Measurements from ENCODE around the gene DNAAF1. TPM values are rescaled to one million over a fixed set of nuclear protein-coding genes. Genes with fewer than 3 reads are reported as not detected.
A peak's percentile ranks its signal among the peaks of the same experiment; 100 is the strongest.
"Not testable (repeated sequence)": the region's sequence is repeated elsewhere in the genome, so short reads cannot be mapped to it uniquely, and the experiment has no call there.

Gene DNAAF1
- total RNA-seq, 2 donors from 2014 or later, result not detected

DNA sequence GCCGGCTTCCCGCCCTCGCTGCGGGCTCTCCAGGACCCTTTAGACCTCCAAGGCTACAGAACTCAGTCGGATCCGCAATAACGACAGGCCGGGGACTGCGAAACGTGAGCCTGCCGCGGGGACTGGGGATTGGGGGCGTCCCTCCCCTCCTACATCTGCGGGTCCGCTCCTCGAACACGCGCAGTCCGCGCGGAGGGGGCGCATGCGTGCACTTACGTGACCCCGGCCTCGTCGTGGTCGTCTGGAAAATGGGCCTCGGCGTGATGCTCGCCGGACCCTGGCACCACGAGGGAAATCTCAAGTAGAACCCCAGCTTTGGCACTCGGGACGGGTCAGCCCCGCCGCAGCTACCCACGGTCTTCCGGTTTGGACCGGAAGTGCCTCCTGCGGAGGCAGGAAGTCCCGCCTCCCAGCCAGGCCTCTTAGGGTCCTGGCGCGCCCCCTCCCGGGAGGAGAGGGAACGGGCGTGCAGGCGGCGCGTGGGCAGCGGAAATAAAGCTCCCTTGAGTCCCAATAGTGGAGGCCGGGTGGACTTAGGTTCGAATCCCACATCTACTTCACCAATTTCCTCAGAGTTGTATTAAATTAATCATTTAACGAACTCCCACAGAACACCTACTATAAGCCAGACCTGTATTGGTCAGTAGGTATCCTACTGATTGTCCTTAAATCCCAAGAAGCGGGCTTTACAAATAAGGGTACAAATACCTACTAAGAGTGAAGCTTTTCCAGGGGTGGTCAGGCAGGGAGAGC, 41.8 kb downstream of the DNAAF1 start, which contains the start of gene TAF1C:
Gene TAF1C (minus strand): TSS at position 373 of the 753 bp plus-strand sequence. CDS start 2,069 bp downstream, outside the sequence.
- Mint-ChIP-seq H3K27ac (peak within 1 kb of the TSS; percentile 95 to 98), H3K9me3 (no peaks in the 10 kb centered on the region), H3K36me3 (peaks cover 5 to 19% of the 10 kb centered on the region in 2 donors)
- ATAC-seq, result peak; percentile 96 to 98
- DNase-seq (ENCODE audit: low spot score in 2 of 2), result peak; percentile 93 to 96

DNA sequence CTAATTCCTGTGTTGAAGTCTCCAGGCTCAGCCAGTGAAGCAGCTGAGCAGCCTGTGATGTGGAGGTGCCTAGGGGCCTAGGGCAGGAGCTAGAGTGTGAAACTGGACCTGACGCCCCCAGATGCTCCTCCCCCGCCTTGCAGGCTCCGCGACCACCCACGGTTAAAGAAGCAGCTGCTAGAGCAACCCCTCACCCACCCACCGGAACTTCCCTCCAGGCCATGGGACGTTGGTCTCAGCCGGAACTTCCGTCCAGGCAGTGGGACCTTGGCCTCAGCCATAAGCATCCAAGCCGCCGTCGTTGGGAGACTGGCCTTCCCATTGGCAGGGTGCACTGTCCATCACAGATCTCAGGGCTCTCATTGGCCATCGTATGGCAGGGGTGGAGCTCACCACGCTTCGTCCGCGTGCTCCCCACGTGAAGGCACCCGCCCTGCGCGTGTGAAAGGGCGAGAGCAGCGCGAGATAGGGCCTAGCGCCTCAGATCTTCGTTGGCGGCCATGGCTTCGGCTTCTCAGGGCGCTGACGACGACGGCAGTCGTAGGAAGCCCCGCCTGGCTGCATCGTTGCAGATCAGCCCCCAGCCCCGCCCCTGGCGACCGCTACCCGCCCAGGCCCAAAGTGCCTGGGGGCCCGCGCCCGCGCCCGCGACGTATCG, 45.8 kb downstream of the DNAAF1 start, which contains the start of gene ADAD2:
Gene ADAD2 (plus strand): TSS at position 427 of the 658 bp plus-strand sequence. CDS start 74 bp downstream, at position 501.
- Mint-ChIP-seq H3K9me3 (no peaks in the 10 kb centered on the region), H3K27ac (no peak within 1 kb of the TSS), H3K36me3 (peaks cover 5% of the 10 kb centered on the region in 2 donors)
- ATAC-seq, result no peak
- DNase-seq (ENCODE audit: low spot score in 2 of 2), result peak in 1 of 2 donors; percentile 25

DNA sequence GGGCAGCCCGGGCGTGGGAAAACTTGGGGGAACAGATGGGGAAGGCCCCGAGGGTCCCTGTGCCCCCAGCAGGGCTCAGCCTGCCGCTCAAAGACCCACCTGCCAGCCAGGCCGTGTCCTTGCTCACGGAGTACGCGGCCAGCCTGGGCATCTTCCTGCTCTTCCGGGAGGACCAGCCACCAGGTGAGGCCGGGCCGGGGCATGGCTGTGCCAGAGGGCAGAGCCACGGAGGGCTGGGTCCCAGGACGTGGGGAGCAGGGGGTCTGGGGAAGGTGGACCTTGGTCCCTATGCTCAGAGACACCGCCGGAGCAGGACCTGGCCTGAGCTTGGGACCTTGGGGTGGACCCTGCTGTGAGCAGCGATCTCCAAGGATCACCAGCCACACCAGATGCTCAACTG, 46.4 kb downstream of the DNAAF1 start:
- H3K36me3 Mint-ChIP-seq, result peaks cover 5% of the 10 kb centered on the region in 2 donors
- DNase-seq (ENCODE audit: low spot score in 2 of 2), result no peak

DNA sequence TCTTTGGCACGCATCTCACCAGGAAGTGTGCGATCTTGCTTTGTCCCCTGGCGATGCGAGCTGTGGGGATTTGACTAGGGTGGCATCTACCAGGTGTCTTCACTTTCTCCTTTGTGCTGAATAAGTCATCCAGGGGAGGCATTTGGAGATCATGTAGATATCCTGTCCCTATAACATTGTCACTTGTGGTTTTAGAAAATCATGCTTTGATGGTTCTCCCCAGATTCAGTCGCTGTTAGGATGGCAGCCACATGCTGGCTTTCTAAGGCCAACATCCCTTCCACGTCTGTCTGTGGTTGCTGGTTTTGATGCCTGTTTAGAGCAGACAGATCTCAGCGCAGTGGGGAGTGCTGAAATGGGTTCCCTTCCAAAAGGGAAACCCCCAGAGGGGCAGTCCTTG, 48.4 kb downstream of the DNAAF1 start:
- ATAC-seq (peak; percentile 23 to 78), DNase-seq (ENCODE audit: low spot score in 2 of 2) (no peak)
- no peaks in the 10 kb centered on the region for H3K36me3 Mint-ChIP-seq
- H3K9me3 Mint-ChIP-seq, result no peaks in the 10 kb centered on the region
- peak overlapping the region; percentile 55 to 88 for H3K27ac Mint-ChIP-seq

More for the DNA sequence above, 46.4 kb downstream of the DNAAF1 start:
- Mint-ChIP-seq H3K27ac (no peak overlapping the region), H3K9me3 (no peaks in the 10 kb centered on the region)
- ATAC-seq, result no peak

DNA sequence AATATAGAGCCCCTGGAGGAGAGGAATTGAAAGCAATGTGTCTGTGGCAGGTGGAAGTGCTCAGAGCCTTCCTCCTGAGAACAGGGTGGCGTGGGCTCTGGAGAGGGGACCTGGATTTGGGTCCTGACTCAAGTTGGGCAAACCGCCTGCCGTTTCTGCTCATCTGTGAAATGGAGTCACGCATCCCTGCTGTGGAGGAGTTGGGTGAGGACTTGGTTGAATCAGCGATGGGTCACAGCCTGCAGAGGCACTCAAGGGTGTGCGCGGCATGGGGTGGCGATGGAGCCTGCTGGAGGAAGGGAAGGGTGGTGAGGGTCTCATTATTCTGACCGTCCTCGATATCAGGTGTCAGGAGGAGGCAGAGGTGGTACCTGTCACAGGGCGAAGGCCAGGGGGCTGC, 48.9 kb downstream of the DNAAF1 start:
- Mint-ChIP-seq H3K36me3 (no peaks in the 10 kb centered on the region), H3K9me3 (no peaks in the 10 kb centered on the region), H3K27ac (peak overlapping the region; percentile 55 to 88)
- DNase-seq (ENCODE audit: low spot score in 2 of 2), result no peak
- ATAC-seq, result peak; percentile 34 to 39

DNA sequence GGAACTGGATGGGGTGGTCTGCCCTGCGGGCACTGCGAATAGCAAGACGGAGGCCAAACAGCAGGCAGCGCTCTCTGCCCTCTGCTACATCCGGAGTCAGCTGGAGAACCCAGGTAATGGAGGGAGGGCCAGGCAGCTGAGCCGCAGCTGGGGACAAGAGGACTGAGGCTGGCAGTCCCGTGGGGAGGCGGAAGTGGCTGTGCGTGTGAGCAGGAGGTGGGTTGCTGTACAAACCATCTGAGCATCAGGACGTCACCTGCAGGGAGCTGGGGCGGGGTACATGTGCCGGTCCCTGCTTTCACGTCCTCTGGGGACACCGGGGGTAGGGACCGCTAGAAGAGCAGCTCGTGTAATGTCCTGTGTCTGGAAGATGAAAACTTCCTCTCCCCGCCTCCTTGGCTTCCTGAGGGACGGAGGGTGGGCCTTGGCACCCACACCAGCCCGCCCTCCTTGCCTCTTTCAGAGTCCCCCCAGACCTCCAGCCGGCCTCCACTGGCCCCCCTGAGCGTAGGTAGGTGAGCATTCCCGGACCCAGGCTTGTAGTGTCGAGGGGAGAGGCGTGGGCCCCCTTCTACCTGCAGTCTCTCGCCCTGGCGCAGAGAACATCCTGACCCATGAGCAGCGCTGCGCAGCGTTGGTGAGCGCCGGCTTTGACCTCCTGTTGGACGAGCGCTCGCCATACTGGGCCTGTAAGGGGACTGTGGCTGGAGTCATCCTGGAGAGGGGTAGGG, 49.5 kb downstream of the DNAAF1 start:
- ATAC-seq, result peak; percentile 51 to 71
- H3K36me3 Mint-ChIP-seq, result no peaks in the 10 kb centered on the region
- H3K27ac Mint-ChIP-seq, result peak overlapping the region; percentile 46 to 88

DNA sequence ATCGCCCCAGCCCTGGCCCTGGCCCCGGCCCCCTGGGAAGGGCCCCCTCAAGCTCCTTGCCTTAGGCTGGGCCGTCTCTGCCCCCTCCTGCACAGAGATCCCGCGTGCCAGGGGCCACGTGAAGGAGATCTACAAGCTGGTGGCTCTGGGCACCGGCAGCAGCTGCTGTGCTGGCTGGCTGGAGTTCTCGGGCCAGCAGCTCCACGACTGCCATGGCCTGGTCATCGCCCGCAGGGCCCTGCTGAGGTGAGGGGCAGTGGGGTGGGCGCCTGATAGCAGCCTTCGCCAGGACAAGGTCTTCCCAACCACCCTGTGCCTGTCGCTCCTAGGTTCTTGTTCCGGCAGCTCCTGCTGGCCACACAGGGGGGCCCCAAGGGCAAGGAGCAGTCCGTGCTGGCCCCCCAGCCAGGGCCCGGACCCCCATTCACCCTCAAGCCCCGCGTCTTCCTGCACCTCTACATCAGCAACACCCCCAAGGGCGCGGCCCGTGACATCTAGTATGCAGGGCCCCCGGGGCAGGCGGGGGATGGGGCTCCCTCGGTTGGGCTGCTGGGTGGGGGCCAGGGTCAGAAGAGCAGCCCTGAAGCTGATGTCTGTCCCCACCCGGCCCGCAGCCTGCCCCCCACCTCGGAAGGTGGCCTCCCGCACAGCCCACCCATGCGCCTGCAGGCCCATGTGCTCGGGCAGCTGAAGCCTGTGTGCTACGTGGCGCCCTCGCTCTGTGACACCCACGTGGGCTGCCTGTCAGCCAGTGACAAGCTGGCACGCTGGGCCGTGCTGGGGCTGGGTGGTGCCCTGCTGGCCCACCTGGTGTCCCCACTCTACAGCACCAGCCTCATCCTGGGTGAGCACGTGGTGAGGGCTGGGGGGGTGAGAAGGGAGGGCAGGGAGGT, 50.3 kb downstream of the DNAAF1 start:
- no peak for ATAC-seq
- Mint-ChIP-seq H3K27ac (no peak overlapping the region), H3K36me3 (no peaks in the 10 kb centered on the region), H3K9me3 (no peaks in the 10 kb centered on the region)
- no peak for DNase-seq (ENCODE audit: low spot score in 2 of 2)

More for the DNA sequence above, 49.5 kb downstream of the DNAAF1 start:
- DNase-seq (ENCODE audit: low spot score in 2 of 2), result peak in 1 of 2 donors; percentile 33
- H3K9me3 Mint-ChIP-seq, result no peaks in the 10 kb centered on the region

DNA sequence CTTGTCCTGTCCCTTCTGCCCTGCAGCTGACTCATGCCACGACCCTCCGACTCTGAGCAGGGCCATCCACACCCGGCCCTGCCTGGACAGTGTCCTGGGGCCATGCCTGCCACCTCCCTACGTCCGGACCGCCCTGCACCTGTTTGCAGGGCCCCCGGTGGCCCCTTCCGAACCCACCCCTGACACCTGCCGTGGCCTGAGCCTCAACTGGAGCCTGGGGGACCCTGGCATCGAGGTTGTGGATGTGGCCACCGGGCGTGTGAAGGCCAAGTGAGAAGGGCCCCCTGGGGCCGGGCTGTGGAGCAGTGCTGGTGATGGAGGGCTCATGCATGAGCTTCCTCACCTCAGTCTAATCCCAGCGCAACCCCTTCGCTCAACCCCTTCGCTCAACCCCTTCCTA, 51.0 kb downstream of the DNAAF1 start:
- Mint-ChIP-seq H3K9me3 (no peaks in the 10 kb centered on the region), H3K27ac (no peak overlapping the region), H3K36me3 (no peaks in the 10 kb centered on the region)
- ATAC-seq (no peak), DNase-seq (ENCODE audit: low spot score in 2 of 2) (no peak)

DNA sequence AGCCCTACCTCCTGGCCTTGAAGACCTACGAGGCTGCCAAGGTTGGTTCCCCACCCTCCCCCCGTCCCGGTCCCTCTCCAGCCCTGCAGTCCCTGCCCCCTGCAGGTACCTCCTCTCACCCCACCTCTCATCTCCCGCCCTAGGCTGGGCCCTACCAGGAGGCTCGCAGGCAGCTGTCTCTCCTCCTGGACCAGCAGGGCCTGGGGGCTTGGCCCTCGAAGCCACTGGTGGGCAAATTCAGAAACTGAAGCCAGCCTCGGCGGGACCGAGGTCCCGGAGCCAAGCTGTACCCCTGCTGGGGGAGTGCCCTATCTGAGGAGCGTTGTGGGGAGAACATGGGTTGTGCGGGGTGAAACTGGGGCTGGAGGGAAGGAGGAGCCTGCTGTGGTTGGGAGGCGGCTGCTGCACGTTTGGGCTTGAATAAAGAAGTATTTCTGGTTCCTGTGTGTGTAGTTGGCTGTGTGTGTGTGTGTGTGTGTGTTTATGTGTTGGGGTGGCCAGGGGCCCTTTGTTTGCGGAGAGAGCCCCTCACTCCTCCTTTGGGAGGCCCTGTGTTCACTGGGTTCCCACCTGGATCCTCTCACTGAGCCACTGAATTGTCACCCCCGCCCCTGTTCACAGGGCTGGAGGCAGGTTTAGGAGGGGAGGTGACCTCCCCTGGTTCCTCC, 51.8 kb downstream of the DNAAF1 start:
- ATAC-seq (no peak), DNase-seq (ENCODE audit: low spot score in 2 of 2) (no peak)
- Mint-ChIP-seq H3K36me3 (no peaks in the 10 kb centered on the region), H3K27ac (peak overlapping the region in 1 of 2 donors; percentile 16), H3K9me3 (no peaks in the 10 kb centered on the region)

DNA sequence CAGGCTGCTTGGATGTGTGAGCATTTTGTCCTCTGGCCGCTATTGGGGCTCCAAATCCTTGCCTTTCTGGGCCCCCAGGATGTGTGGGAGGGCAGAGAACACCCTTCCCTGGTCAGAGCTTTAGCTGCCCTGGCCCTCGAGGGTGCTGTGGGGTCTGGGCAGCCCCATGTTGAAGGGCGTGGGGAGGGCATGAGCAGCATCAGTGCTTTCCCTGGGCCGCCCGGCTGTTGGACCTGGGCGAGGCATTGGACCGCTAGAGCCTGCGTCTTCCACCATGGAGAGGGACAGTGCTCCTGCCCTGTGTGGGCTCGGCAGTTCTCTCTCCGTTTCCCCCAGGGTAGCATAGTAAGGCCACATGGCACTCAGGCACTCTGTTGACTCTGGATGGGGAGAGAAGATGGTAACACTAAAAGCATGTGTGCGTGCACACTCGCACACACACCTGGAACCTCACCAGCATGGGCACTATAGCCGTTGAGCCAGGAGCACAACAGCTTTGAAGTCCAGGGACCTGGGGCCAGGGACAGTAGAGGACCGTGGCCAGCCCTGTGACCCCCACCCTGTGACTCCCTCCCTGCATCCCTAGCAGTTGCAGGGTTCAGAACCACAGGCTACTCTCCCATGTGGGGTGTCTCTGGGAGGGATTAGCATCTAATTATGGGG, 52.5 kb downstream of the DNAAF1 start:
- Mint-ChIP-seq H3K27ac (no peak overlapping the region), H3K9me3 (no peaks in the 10 kb centered on the region), H3K36me3 (no peaks in the 10 kb centered on the region)
- ATAC-seq (no peak), DNase-seq (ENCODE audit: low spot score in 2 of 2) (peak in 1 of 2 donors; percentile 49)

DNA sequence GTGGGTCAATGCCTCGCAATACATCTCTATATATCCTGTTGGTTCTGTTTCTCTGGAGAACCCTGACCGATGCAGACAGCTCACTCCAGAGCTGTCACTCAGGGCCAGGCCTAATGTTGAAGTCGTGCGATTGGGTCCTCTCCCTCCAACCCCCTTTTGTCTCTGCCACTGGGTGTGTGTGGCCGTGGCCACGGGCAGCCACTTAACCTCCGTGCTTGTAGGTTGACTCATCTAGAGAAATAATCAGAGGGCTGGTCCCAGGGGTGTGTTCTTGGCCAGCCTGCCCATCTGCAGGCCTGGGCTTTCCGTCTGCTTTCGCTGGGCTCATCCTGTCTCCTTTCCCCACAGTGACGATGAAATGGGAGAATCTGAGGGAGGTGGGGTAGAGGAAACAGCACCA, 53.3 kb downstream of the DNAAF1 start:
- no peak for ATAC-seq
- peak overlapping the region in 1 of 2 donors; percentile 5 for H3K27ac Mint-ChIP-seq
- no peaks in the 10 kb centered on the region for H3K36me3 Mint-ChIP-seq
- no peak for DNase-seq (ENCODE audit: low spot score in 2 of 2)
- H3K9me3 Mint-ChIP-seq, result no peaks in the 10 kb centered on the region

DNA sequence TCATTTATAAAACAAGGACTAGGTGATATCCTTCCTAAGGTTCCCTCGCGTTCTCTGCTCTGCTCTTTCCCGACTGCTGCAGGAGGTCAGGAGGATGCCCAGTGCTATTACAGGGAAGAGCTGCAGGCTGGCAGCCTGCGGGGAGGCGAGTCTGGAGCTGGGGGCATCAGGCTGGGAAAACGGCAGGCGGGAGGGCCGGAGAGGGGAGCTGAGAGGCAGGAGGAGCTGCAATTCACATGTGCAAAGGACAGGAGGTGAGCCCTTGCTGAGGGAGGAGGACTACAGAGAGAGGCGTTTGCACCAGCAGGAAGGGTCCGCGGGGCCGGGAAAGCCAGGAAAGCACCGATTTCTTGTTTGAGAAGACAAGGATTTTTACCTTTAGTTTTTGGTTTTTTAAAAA, 54.0 kb downstream of the DNAAF1 start:
- H3K9me3 Mint-ChIP-seq, result no peaks in the 10 kb centered on the region

DNA sequence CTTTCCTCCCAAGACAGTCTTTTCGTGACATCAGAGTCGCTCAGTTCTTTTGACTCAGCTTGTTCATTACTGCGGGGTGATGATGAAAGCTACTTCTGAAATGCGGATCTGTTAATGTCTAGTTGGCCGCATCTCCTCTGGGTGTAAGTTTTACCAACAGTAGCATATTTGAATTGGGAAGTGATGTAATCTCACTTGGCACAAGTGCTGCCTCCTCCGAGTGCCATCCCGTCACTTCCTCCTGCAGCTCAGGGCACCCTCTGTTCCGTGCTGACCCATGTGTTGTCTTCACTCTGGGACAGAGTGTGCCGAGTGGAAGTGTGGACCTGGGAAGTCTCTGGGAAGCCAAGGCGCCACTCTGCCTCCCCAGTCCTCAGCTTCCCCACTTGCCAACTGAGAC, 54.8 kb downstream of the DNAAF1 start:
- ATAC-seq (no peak), DNase-seq (ENCODE audit: low spot score in 2 of 2) (no peak)
- Mint-ChIP-seq H3K36me3 (no peaks in the 10 kb centered on the region), H3K9me3 (no peaks in the 10 kb centered on the region), H3K27ac (no peak overlapping the region)

More for the DNA sequence above, 54.0 kb downstream of the DNAAF1 start:
- no peak for ATAC-seq
- no peak overlapping the region for H3K27ac Mint-ChIP-seq
- H3K36me3 Mint-ChIP-seq, result no peaks in the 10 kb centered on the region
- no peak for DNase-seq (ENCODE audit: low spot score in 2 of 2)

DNA sequence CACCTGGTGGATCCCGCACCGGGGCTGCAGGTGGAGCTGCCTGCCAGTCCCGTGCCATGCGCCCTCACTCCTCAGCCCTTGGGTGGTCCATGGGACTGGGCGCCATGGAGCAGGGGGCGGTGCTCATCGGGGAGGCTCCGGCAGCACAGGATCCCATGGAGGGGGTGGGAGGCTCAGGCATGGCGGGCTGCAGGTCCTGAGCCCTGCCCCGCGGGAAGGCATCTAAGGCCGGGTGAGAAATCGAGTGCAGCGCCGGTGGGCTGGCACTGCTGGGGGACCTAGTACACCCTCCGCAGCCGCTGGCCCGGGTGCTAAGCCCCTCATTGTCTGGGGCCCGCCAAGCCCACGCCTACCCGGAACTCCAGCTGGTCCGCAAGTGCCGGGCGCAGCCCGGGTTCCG, 59.4 kb downstream of the DNAAF1 start:
- H3K36me3 Mint-ChIP-seq; H3K27ac Mint-ChIP-seq; ATAC-seq; DNase-seq (ENCODE audit: low spot score in 2 of 2); H3K9me3 Mint-ChIP-seq: not testable (repeated sequence)

DNA sequence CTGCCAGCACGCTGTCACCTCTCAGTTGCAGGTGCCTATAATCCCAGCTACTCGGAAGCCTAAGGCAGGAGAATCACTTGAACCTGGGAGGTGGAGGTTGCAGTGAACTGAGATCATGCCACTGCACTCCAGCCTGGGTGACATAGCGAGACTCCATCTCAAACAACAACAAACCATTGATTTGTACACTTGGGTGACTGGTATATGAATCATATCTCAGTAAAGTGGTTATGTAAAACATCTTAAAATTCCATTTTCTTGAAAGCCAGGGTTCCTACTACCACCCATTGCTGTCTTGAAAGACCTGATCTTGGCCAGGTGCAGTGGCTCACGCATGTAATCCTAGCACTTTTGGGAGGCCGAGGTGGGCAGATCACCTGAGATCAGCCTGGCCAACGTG, 60.0 kb downstream of the DNAAF1 start:
- H3K27ac Mint-ChIP-seq; DNase-seq (ENCODE audit: low spot score in 2 of 2); H3K9me3 Mint-ChIP-seq; H3K36me3 Mint-ChIP-seq; ATAC-seq: not testable (repeated sequence)
